Measurements from ENCODE around the gene GPX6.

DNA sequence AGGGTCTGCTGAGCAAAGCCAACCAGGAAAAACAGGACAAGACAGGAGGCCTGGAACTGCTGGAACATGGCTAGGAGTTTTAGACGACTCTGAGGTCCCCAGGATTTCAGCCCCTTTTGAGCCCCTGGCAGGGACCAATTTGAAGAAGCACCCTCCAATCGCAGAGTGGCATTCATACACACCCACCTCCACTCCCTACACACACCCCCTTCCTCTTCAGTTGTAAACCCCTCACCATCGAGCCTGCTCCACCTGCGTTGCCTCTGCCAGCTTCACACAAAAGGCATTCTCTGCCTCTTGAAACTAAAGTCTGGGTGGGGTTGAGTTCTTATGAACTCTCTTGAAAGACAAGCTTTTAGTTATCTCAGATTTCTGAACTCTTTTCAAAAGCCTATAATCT, at the start of gene GPX6:
- TF ChIP-seq, protein P1, sequence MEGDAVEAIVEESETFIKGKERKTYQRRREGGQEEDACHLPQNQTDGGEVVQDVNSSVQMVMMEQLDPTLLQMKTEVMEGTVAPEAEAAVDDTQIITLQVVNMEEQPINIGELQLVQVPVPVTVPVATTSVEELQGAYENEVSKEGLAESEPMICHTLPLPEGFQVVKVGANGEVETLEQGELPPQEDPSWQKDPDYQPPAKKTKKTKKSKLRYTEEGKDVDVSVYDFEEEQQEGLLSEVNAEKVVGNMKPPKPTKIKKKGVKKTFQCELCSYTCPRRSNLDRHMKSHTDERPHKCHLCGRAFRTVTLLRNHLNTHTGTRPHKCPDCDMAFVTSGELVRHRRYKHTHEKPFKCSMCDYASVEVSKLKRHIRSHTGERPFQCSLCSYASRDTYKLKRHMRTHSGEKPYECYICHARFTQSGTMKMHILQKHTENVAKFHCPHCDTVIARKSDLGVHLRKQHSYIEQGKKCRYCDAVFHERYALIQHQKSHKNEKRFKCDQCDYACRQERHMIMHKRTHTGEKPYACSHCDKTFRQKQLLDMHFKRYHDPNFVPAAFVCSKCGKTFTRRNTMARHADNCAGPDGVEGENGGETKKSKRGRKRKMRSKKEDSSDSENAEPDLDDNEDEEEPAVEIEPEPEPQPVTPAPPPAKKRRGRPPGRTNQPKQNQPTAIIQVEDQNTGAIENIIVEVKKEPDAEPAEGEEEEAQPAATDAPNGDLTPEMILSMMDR (IDR thresholded peaks at IDR 0.05), result no peak
- no peak for TF ChIP-seq POLR2A (IDR thresholded peaks at IDR 0.05)
